ENCODE data around the gene P2RY6.

Gene P2RY6

GRCh38 chr11:73335204-73335923 is 63.2 kb downstream of the P2RY6 start:
- peak; percentile 90 for DNase-seq (ENCODE audit: low spot score)

GRCh38 chr11:73337846-73338245 is 65.7 kb downstream of the P2RY6 start:
- no peak for DNase-seq (ENCODE audit: low spot score)

GRCh38 chr11:73338279-73338678 is 66.1 kb downstream of the P2RY6 start:
- no peak for DNase-seq (ENCODE audit: low spot score)

GRCh38 chr11:73340164-73340563 is 68.0 kb downstream of the P2RY6 start:
- DNase-seq (ENCODE audit: low spot score) = no peak

- peak; percentile 44 for DNase-seq (ENCODE audit: low spot score)
These were observed 70.5 kb downstream of the P2RY6 start for GRCh38 chr11:73342633-73343032.

- peak; percentile 49 for DNase-seq (ENCODE audit: low spot score)
These were observed 71.1 kb downstream of the P2RY6 start for GRCh38 chr11:73343076-73343873.

GRCh38 chr11:73344191-73344607 is 72.1 kb downstream of the P2RY6 start:
- DNase-seq (ENCODE audit: low spot score) = peak; percentile 68

- peak; percentile 68 for DNase-seq (ENCODE audit: low spot score)
These were observed 73.5 kb downstream of the P2RY6 start for GRCh38 chr11:73345481-73346160.

- DNase-seq (ENCODE audit: low spot score) = no peak
These were observed 74.2 kb downstream of the P2RY6 start for GRCh38 chr11:73346186-73346935.

GRCh38 chr11:73347067-73347466 is 74.9 kb downstream of the P2RY6 start:
- peak; percentile 50 for DNase-seq (ENCODE audit: low spot score)

Data from cerebellar cortex (tissue), 1 donor.